GM19397 (cell line): ENCODE data around the gene RPS10.
A peak's percentile ranks its signal among the peaks of the same experiment; 100 is the strongest.
"Not testable (repeated sequence)": the region's sequence is repeated elsewhere in the genome, so short reads cannot be mapped to it uniquely, and the experiment has no call there.

Experiments
- ATAC-seq: cut with Tn5 transposase; IDR thresholded peaks from one replicate; pipeline ENCODE4 v1.9.1; 2021; ENCODE audit warnings: mild to moderate bottlenecking, moderate library complexity; ENCODE audit not compliant: unreplicated experiment

RPS10 gene

GRCh38 chr6:34393191-34393965 lies 32.5 kb downstream of the RPS10 start:
- no peak for ATAC-seq

- peak; percentile 85 for ATAC-seq
These were observed 33.2 kb downstream of the RPS10 start, which contains the start of gene NUDT3 for GRCh38 chr6:34392497-34393190. NUDT3 (minus strand) TSS chr6:34392669; CDS start chr6:34392362, 307 bp downstream.

GRCh38 chr6:34391786-34392496 lies 33.9 kb downstream of the RPS10 start:
- peak; percentile 29 for ATAC-seq

DNA sequence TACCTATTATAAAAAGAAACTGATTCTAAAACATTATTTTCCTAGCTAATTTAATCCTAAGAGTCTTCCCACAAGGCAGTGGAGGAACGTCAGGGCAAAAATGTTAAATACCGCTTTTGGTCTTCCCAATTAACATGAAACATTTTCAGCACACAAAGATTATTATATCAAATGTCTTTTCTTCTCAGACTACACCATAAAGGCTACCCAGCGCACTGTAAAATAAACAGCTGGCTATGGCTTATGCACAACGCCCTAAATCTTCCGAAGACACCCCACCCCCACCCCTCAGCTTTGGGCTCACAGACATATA lies 34.4 kb downstream of the RPS10 start:
- ATAC-seq, result no peak

DNA sequence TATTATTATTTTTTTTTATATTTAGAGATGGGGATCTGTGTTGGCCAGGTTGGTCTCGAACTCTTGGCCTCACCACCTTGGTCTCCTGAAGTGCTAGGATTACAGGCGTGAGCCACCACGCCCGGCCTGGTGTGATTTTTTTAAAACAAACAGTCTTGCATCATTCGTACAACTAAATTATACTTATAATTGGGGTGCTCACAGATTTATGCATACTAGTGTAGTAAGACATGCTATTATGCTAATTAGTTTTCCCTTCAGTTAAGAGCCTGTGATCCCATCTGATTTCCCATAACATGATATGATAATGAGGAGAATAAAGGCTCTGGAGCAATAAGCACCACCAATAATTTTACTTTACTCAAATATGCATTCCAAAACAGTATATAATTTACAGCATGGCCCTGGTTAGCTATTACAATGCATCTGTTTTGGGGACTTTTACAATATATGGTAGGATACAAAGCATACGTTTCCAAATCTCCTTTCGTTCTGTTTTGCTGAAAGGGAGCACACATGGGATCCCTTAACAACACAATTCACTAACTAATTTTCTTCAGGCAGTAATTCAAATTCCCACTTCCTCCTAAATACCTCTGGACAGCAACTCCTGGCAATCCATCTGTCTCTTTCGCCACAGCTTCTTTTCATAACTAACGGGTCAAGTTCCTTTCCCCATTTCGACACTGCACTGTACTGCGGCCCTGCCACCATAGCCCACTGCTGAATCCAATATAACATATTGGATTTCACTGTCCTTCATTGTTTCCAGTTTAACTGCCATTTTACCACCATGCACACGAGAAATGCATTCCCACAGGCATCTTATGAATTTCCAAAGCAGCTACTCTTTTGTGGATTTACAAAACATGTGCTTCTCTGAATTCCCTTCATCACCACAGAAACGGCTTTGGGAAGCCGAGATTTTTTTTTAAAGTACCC lies 35.1 kb downstream of the RPS10 start:
- ATAC-seq, result no peak

DNA sequence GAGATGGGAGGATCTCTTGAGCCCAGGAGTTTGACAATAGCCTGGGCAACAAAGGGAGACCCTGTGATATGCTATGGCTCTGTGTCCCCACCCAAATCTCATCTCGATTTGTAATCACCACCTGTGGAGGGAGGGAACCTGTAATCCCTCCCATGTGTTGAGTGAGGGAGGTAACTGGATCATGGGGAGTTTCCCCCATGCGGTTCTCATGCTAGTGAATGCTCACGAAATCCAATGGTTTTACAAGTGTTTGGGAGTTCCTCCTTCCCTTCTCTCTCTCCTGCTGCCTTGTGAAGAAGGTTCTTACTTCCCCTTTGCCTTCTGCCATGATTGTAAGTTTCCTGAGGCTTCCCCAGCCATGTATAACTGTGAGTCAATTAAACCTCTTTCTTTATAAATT lies 36.8 kb downstream of the RPS10 start:
- ATAC-seq, result no peak

GRCh38 chr6:34388421-34388820 lies 37.4 kb downstream of the RPS10 start:
- ATAC-seq, result no peak

GRCh38 chr6:34386316-34387137 lies 39.3 kb downstream of the RPS10 start:
- no peak for ATAC-seq

DNA sequence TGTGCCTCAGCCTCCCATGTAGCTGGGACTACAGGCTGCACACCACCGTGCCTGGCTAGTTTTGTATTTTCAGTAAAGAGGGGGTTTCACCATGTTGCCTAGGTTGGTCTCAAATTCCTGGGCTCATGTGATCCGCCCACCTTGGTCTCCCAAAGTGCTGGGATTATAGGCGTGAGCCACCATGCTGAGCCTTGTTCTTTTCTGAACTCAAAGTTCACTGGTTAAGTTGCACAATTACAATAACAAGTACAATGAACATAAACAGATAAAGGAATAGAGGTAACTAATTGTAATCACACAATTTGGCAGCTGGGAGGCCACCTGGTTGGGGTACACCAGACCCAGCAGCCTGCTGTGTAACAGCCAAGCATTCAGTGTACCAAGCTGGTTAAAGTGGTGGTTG lies 40.1 kb downstream of the RPS10 start:
- ATAC-seq, result no peak

DNA sequence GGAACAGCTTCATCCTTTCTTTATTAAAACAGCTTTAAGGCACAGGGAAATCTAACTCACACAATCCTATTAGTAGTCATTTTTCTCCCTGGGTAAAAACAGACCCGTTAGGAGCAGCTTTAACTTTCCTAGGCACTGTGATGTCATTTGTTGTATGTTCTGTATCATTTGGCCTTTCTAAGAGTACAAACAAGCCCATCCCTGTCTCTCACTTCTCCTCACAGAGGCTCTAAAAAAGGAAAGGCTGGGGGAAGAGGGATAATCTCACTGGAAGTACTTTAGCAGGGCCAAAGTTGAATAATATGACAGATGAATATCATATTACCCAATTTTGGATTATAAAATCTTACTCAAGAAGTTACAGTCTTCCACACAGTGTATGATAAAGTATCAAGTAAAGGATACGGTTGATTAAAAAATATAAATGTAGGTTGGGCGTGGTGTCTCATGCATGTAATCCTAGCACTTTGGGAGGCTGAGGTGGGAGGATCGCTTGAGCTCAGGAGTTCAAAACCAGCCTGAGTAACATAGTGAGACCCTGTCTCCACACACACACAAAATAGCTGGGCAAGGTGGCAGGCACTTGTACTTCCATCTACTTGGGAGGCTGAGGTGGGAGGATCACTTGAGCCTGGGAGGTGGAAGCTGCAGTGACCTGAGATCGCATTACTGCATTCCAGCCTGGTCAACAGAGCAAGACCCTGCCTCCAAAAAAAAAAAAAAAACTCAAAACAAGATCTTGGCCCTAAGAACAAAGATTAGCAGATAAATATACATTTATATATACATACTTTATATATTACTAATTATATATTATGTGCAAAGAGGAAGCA lies 41.3 kb downstream of the RPS10 start:
- ATAC-seq, result no peak

GRCh38 chr6:34383656-34384320 lies 42.1 kb downstream of the RPS10 start:
- ATAC-seq, result no peak

GRCh38 chr6:34383161-34383631 lies 42.7 kb downstream of the RPS10 start:
- ATAC-seq, result no peak

DNA sequence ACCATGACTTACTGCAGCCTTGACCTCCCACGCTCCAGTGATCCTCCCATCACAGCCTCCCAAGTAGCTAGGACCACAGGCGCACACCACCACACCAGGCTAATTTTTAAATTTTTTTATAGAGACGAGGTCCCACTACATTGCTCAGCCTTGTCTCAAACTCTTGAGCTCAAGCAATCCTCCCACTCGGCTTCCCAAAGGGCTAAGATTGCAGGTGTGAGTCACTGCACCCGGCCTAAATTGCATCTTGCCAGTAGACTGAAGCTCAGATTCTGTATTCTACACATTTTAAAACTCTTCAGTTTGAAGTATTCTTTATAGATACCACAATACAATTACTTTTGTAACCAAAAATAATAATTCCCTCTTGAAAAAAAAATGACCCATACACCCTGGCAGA lies 44.8 kb downstream of the RPS10 start:
- ATAC-seq, result no peak

- ATAC-seq, result no peak
These were observed 47.4 kb downstream of the RPS10 start for GRCh38 chr6:34378470-34378869.

DNA sequence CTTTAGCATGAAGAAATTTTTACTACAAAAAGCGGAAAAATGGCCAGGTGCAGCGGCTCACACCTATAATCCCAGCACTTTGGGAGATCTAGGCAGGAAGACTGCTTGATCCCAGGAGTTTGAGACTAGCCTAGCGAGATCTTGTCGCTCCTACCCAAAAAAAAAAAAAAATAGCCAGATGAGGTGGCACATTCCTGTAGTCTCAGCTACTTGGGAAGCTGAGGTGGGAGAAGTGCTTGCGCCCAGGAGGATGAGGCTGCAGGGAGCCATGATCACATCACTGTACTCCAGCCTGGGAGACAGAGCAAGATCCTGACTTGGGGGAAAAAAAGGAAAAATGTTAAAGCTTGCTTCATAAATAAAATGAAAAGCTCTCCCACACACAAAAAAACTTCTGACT lies 47.9 kb downstream of the RPS10 start:
- no peak for ATAC-seq

GRCh38 chr6:34377571-34377970 lies 48.3 kb downstream of the RPS10 start:
- not testable (repeated sequence) for ATAC-seq

- ATAC-seq, result no peak
These were observed 50.0 kb downstream of the RPS10 start for GRCh38 chr6:34375833-34376232.

GRCh38 chr6:34374508-34374907 lies 51.4 kb downstream of the RPS10 start:
- ATAC-seq, result no peak
